HL-60 (cell line): ENCODE results near the gene PTPRD.

Experiments used
- DNase-seq, 2 experiments: peaks; one replicate each; pipeline ENCODE4 v3.0.0-alpha.2; 2010 to 2020; ENCODE audit warnings: low read depth in 1 of 2, low spot score in 1 of 2
- H3K27ac ChIP-seq: fragments of 250-450 bp; sonication (Bioruptor Pico); replicated peaks from 2 replicates; pipeline ENCODE4 v1.5.1; 2020; ENCODE audit warnings: mild to moderate bottlenecking, moderate library complexity
- H3K27me3 ChIP-seq: fragments of 250-450 bp; sonication (Bioruptor Pico); 2 replicates; pipeline ENCODE4 v1.5.1; 2021; ENCODE audit warnings: mild to moderate bottlenecking, moderate library complexity; ENCODE audit not compliant: insufficient read depth, poor library complexity, severe bottlenecking
- H3K4me3 ChIP-seq: replicated peaks from 2 replicates; pipeline ENCODE4 v1.5.1; 2011; ENCODE audit warnings: mild to moderate bottlenecking, control low read depth, low read length; ENCODE audit not compliant: insufficient read depth
- GABPA ChIP-seq: IDR thresholded peaks from 2 replicates; pipeline ENCODE4 v1.6.1; 2012; ENCODE audit warnings: low read depth
- POLR2AphosphoS5 ChIP-seq: IDR thresholded peaks from 2 replicates; pipeline ENCODE4 v1.6.1; 2012; ENCODE audit warnings: low read depth
- SPI1 ChIP-seq: IDR thresholded peaks from 2 replicates; pipeline ENCODE4 v1.6.1; 2012; ENCODE audit warnings: low read depth, mild to moderate bottlenecking, borderline replicate concordance
- TF ChIP-seq, protein P1 (sequence below): IDR thresholded peaks from one replicate; pipeline ENCODE4 v1.5.1; 2011; ENCODE audit warnings: low read length, control low read depth, inconsistent platforms; ENCODE audit not compliant: insufficient read depth
- TF ChIP-seq, protein P2 (sequence below): IDR thresholded peaks from 2 replicates; pipeline ENCODE4 v1.6.1; 2012; ENCODE audit warnings: low read depth; ENCODE audit not compliant: insufficient replicate concordance

Gene PTPRD

DNA sequence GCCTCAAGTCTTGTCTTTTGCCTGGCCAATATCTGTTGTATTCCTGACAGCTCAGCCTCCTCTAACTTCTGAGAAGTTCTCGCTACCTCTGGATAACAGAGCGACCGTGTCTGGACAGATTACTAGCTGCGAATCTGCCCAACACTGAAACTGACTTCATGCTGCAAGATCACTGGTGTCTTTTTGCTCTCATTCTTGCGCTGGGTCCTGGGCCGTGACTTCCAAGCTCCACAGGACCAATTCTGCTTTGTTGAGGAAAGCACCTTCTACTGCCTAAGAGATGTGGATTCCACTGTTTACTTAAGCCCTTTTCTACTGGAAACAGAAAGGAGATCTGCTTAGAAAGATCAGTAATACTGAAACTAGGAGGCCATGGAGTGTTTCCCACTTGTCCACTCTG lies 1834.4 kb downstream of the PTPRD start:
- TF ChIP-seq, protein P1, sequence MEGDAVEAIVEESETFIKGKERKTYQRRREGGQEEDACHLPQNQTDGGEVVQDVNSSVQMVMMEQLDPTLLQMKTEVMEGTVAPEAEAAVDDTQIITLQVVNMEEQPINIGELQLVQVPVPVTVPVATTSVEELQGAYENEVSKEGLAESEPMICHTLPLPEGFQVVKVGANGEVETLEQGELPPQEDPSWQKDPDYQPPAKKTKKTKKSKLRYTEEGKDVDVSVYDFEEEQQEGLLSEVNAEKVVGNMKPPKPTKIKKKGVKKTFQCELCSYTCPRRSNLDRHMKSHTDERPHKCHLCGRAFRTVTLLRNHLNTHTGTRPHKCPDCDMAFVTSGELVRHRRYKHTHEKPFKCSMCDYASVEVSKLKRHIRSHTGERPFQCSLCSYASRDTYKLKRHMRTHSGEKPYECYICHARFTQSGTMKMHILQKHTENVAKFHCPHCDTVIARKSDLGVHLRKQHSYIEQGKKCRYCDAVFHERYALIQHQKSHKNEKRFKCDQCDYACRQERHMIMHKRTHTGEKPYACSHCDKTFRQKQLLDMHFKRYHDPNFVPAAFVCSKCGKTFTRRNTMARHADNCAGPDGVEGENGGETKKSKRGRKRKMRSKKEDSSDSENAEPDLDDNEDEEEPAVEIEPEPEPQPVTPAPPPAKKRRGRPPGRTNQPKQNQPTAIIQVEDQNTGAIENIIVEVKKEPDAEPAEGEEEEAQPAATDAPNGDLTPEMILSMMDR = no peak
- no peak for TF ChIP-seq POLR2AphosphoS5
- TF ChIP-seq, protein P2, sequence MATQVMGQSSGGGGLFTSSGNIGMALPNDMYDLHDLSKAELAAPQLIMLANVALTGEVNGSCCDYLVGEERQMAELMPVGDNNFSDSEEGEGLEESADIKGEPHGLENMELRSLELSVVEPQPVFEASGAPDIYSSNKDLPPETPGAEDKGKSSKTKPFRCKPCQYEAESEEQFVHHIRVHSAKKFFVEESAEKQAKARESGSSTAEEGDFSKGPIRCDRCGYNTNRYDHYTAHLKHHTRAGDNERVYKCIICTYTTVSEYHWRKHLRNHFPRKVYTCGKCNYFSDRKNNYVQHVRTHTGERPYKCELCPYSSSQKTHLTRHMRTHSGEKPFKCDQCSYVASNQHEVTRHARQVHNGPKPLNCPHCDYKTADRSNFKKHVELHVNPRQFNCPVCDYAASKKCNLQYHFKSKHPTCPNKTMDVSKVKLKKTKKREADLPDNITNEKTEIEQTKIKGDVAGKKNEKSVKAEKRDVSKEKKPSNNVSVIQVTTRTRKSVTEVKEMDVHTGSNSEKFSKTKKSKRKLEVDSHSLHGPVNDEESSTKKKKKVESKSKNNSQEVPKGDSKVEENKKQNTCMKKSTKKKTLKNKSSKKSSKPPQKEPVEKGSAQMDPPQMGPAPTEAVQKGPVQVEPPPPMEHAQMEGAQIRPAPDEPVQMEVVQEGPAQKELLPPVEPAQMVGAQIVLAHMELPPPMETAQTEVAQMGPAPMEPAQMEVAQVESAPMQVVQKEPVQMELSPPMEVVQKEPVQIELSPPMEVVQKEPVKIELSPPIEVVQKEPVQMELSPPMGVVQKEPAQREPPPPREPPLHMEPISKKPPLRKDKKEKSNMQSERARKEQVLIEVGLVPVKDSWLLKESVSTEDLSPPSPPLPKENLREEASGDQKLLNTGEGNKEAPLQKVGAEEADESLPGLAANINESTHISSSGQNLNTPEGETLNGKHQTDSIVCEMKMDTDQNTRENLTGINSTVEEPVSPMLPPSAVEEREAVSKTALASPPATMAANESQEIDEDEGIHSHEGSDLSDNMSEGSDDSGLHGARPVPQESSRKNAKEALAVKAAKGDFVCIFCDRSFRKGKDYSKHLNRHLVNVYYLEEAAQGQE = no peak
- no peak for TF ChIP-seq SPI1
- TF ChIP-seq GABPA = no peak
- H3K4me3 ChIP-seq = no peak overlapping the region
- DNase-seq = no peak
- no peaks in the 10 kb centered on the region for H3K27me3 ChIP-seq
- no peak overlapping the region for H3K27ac ChIP-seq

DNA sequence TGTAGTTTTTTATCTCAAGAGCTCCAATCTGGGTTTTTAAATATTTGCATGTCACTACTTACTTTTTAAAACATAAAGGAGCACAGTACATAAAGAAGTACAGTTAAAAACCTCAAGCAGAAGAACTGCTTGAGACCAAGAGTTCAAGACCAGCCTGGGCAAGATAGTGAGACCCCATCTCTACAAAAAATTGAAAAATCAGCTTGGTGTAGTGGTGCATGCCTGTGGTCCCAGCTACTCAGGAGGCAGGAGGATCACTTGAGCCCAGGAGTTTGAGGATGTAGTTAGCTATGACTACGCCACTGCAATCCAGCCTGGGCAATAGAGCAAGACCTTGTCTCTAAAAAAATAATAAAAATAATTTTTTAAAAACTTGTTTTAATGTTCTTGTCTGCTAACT lies 1840.5 kb downstream of the PTPRD start:
- H3K27ac ChIP-seq = no peak overlapping the region
- no peaks in the 10 kb centered on the region for H3K27me3 ChIP-seq
- DNase-seq = no peak
- TF ChIP-seq SPI1 = no peak
- TF ChIP-seq GABPA = no peak
- TF ChIP-seq, protein P1 = no peak
- TF ChIP-seq, protein P2 = no peak
- no peak for TF ChIP-seq POLR2AphosphoS5
- H3K4me3 ChIP-seq = no peak overlapping the region

DNA sequence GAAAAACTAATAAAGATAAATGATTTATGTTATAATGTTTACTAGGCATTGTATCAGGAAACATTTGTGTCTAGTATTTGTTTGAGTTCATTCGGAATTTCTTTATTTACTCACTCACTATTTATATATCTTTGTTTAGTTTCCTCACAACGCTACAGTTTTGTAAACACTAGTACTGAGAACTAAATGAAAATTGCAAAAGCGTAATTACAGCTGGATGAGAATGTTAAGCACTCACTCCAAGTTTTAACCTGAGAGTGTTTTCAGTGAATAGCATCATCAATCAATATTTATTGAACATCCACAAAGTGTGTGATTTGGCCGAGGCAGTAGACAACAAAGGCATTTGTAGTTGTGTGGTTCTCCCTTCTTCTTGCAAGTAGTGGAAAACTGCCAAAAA lies 1843.6 kb downstream of the PTPRD start:
- Histone ChIP-seq H3K27me3 (no peaks in the 10 kb centered on the region), H3K27ac (no peak overlapping the region), H3K4me3 (no peak overlapping the region)
- TF ChIP-seq, protein P1 = no peak
- TF ChIP-seq GABPA (no peak), POLR2AphosphoS5 (no peak), SPI1 (no peak)
- TF ChIP-seq, protein P2 = no peak
- DNase-seq = no peak
